Neural crest cell (in vitro differentiated cells): ENCODE measurements around the gene VPS11. TPM values are rescaled to one million over a fixed set of nuclear protein-coding genes. Genes with fewer than 3 reads are reported as not detected.
"Not testable (repeated sequence)": the region's sequence is repeated elsewhere in the genome, so short reads cannot be mapped to it uniquely, and the experiment has no call there.

Experiments
- DNase-seq: peaks from one replicate; pipeline ENCODE4 v3.0.0; 2021; ENCODE audit warnings: low read depth, mixed read lengths, low spot score
- H3K27ac Mint-ChIP-seq: one replicate; pipeline ENCODE4 v1.8.0; 2021; ENCODE audit warnings: mild to moderate bottlenecking, mixed read lengths; ENCODE audit not compliant: unreplicated experiment
- H3K27me3 Mint-ChIP-seq: 2 replicates; pipeline ENCODE4 v1.8.0; 2021; ENCODE audit warnings: low read depth, mild to moderate bottlenecking, mixed read lengths
- H3K36me3 Mint-ChIP-seq: 2 replicates; pipeline ENCODE4 v1.8.0; 2021; ENCODE audit warnings: low read depth, mild to moderate bottlenecking, mixed read lengths
- H3K4me1 Mint-ChIP-seq: 2 replicates; pipeline ENCODE4 v1.8.0; 2021; ENCODE audit warnings: mixed read lengths
- H3K4me3 Mint-ChIP-seq: one replicate; pipeline ENCODE4 v1.8.0; 2021; ENCODE audit warnings: mild to moderate bottlenecking, mixed read lengths
- H3K9me3 Mint-ChIP-seq: 2 replicates; pipeline ENCODE4 v1.8.0; 2021; ENCODE audit warnings: mixed read lengths
- total RNA-seq: library from RNA; stranded (reverse); gene quantifications from 2 replicates; pipeline ENCODE4 v1.2.1, GENCODE V29; 2021
- TF ChIP-seq, protein P1 (sequence below): fragments of 200-600 bp; sonication (generic); conservative IDR thresholded peaks from 2 replicates; pipeline ENCODE4 v1.5.0; 2021; ENCODE audit warnings: antibody characterized with exemption, mild to moderate bottlenecking

VPS11 gene
- total RNA-seq, 1 donor from 2014 or later: 30.6 TPM

DNA sequence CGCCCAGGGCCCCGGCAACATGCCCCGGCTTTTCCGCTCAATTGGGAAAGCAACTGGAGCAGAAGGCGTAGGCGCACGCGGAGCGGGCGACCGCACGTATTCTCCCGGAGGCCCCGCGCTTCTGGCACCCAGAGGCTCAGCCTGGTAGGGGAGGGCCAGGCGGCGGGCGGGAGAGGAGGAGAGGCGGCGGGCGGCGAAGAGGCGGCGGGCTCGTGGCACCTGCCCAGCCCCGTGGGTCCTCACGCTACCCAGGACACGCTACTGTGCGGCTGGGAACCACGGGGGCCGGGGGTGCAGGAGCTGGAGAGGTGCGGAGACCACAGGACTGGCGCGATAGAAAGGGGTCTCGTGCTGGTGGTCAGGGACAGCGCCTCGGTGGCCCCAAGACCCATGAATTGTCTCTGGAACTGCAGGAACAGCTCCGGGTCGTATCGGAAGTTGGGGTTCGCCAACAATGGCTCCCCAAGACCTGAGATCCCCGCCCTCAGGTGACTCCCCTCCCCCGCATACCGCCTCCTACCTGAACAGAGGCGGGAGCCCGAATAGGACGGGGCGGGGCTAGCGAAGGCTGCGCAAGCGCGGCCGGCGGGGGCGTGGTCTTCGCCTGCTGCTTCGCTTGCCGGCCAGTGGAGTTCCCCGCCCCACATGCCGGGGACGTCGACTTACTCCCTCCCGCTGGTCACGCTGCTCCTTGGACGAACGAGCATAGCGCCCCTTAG, 37.1 kb upstream of the VPS11 start, which contains the start of gene SLC37A4:
TSS of gene SLC37A4 (minus strand) at position 549 of the 719 bp plus-strand sequence.
- H3K36me3 Mint-ChIP-seq: peaks cover under 1% of the 10 kb centered on the region
- DNase-seq: peak; percentile 97
- H3K27me3 Mint-ChIP-seq: peaks cover 3% of the 10 kb centered on the region
- TF ChIP-seq, protein P1, sequence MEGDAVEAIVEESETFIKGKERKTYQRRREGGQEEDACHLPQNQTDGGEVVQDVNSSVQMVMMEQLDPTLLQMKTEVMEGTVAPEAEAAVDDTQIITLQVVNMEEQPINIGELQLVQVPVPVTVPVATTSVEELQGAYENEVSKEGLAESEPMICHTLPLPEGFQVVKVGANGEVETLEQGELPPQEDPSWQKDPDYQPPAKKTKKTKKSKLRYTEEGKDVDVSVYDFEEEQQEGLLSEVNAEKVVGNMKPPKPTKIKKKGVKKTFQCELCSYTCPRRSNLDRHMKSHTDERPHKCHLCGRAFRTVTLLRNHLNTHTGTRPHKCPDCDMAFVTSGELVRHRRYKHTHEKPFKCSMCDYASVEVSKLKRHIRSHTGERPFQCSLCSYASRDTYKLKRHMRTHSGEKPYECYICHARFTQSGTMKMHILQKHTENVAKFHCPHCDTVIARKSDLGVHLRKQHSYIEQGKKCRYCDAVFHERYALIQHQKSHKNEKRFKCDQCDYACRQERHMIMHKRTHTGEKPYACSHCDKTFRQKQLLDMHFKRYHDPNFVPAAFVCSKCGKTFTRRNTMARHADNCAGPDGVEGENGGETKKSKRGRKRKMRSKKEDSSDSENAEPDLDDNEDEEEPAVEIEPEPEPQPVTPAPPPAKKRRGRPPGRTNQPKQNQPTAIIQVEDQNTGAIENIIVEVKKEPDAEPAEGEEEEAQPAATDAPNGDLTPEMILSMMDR: peak; percentile 92
- no peaks in the 10 kb centered on the region for H3K9me3 Mint-ChIP-seq
- H3K4me3 Mint-ChIP-seq: peak within 1 kb of the TSS; percentile 94
- H3K4me1 Mint-ChIP-seq: peaks cover 21% of the 10 kb centered on the region
- H3K27ac Mint-ChIP-seq: no peak within 1 kb of the TSS

DNA sequence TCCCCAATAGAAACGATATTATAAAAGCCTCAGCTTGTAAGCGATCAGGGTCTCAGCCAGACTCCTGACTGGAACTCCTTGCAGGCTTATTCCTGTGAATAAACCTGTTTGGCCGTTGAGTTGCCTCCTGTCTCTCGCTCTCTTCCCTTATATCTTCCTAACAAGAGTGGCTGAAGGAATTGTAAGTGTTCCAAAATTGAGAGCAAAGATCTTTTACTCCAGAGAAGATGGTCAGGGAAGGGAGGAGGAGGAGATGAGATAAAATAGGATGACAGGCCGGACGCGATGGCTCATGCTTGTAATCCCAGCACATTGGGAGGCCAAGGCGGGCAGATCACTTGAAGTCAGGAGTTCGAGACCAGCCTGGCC, 35.7 kb upstream of the VPS11 start:
- no peak for DNase-seq
- Mint-ChIP-seq H3K27ac (no peak overlapping the region), H3K9me3 (no peaks in the 10 kb centered on the region), H3K36me3 (no peaks in the 10 kb centered on the region), H3K4me1 (peaks cover 19% of the 10 kb centered on the region), H3K27me3 (peaks cover 3% of the 10 kb centered on the region), H3K4me3 (peak overlapping the region; percentile 13)
- TF ChIP-seq, protein P1: no peak

DNA sequence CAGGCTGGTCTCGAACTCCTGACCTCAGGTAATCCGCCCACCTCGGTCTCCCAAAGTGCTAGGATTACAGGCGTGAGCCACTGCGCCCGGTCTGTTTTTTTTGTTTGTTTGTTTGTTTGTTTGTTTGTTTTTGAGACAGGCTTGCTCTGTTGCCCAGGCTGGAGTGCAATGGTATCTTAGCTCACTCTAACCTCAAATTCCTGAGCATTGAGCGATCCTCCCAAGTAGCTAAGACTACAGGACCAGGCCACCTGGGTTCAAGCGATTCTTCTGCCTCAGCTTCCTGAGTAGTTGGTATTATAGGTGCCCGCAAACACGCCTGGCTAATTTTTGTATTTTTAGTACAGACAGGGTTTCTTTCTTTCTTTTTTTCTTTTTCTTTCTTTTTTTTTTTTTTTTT, 34.2 kb upstream of the VPS11 start:
- H3K27ac Mint-ChIP-seq, H3K27me3 Mint-ChIP-seq, H3K9me3 Mint-ChIP-seq, H3K36me3 Mint-ChIP-seq, H3K4me3 Mint-ChIP-seq, DNase-seq: not testable (repeated sequence)
- peaks cover 19% of the 10 kb centered on the region for H3K4me1 Mint-ChIP-seq

DNA sequence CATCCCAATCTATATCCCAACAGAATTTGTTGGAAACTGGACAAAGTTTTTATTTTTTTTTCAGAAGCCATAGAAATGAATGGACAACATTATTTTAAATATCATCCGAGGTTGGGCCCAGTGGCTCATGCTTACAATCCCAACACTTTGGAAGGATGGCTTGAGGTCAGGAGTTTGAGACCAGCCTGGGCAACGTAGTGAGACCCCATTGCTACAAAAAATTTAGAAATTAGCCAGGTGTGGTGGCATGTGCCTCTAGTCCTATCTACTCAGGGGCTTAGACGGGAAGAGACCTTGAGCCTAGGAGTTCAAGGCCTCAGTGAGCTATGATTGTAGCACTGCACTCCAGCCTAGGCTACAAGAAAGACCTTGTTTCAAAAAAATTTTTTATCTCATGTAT, 32.8 kb upstream of the VPS11 start:
- Mint-ChIP-seq H3K4me1 (peaks cover 7% of the 10 kb centered on the region), H3K27ac (no peak overlapping the region), H3K27me3 (peaks cover under 1% of the 10 kb centered on the region), H3K4me3 (no peak overlapping the region), H3K36me3 (no peaks in the 10 kb centered on the region), H3K9me3 (no peaks in the 10 kb centered on the region)
- DNase-seq: no peak
- TF ChIP-seq, protein P1: no peak

DNA sequence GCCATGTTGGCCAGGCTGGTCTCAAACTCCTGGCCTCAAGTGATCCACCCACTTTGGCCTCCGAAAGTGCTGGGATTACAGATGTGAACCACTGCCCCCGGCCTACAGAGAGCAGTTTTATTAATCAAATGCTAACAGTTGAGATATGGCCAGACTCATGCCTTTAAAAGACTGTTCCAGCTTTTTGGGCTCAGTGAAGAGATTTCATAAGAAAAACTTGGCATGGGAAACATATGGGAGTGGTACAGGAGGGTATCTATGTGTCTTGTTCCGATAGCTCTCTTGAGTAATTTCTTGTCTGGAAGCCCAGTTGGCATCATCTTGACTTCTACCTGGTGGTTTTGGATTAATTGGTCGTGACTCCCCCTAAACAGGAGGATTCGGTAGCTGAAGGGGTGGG, 28.7 kb upstream of the VPS11 start:
- DNase-seq: no peak
- H3K4me1 Mint-ChIP-seq: no peaks in the 10 kb centered on the region
- no peak overlapping the region for H3K4me3 Mint-ChIP-seq

DNA sequence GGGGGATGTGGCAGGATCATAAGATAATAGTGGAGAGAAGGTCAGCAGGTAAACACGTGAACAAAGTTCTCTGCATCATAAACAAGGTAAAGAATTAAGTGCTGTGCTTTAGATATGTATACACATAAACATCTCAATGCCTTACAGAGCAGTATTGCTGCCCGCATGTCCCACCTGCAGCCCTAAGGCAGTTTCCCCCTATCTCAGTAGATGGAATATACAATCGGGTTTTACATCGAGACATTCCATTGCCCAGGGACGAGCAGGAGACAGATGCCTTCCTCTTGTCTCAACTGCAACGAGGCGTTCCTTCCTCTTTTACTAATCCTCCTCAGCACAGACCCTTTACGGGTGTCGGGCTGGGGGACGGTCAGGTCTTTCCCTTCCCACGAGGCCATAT, 28.1 kb upstream of the VPS11 start:
- H3K9me3 Mint-ChIP-seq, H3K4me3 Mint-ChIP-seq, H3K36me3 Mint-ChIP-seq, H3K27me3 Mint-ChIP-seq, DNase-seq, H3K4me1 Mint-ChIP-seq, H3K27ac Mint-ChIP-seq: not testable (repeated sequence)

More for the DNA sequence above, 28.7 kb upstream of the VPS11 start:
- no peaks in the 10 kb centered on the region for H3K27me3 Mint-ChIP-seq
- no peak overlapping the region for H3K27ac Mint-ChIP-seq
- H3K9me3 Mint-ChIP-seq: no peaks in the 10 kb centered on the region
- H3K36me3 Mint-ChIP-seq: no peaks in the 10 kb centered on the region
- TF ChIP-seq, protein P1: no peak
